ENCODE measurements around the gene ZDHHC7. TPM values are rescaled to one million over a fixed set of nuclear protein-coding genes. Genes with fewer than 3 reads are reported as not detected.
A peak's percentile ranks its signal among the peaks of the same experiment; 100 is the strongest.

Gene ZDHHC7
- total and polyA plus RNA-seq, 5 donors from 2014 or later = 26.0 to 42.6 (median 37.4) TPM

DNA sequence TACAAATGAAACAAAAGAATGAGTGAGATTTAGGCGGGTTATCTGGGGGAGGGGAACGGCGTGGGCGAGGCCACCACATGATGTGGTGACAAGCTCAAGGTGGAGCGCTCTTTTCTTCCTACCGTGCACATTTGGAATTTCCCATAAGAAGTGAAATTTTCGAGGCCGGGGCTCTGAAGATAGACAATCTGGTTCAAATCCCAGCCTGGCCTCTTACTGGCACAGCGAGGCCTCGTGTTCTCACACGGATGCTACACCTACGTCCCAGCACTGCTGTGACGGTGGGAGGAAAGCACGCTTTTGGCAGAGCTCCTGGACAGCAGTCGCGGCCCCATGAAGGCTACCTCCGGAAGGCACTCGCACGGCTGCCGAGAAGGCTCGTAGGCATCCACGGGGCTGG, 25.2 kb downstream of the ZDHHC7 start:
- no peak overlapping the region for H3K27ac ChIP-seq (ENCODE audit: insufficient read depth, low read length, poor library complexity, severe bottlenecking)
- H3K36me3 ChIP-seq (ENCODE audit: control insufficient read depth, insufficient read depth, low read length) = peaks cover 66% of the 10 kb centered on the region
- no peaks in the 10 kb centered on the region for H3K9me3 ChIP-seq (ENCODE audit: control insufficient read depth in 2 of 2, low read length in 2 of 2)
- peaks cover 46% of the 10 kb centered on the region for H3K36me3 Mint-ChIP-seq
- H3K4me1 Mint-ChIP-seq = peaks cover 0 to 21% (median 8%) of the 10 kb centered on the region in 4 donors
- no peaks in the 10 kb centered on the region for H3K27me3 Mint-ChIP-seq
- no peaks in the 10 kb centered on the region for H3K4me1 ChIP-seq (ENCODE audit: control insufficient read depth, insufficient read depth, low read length, poor library complexity, severe bottlenecking)
- H3K9me3 Mint-ChIP-seq = no peaks in the 10 kb centered on the region
- peak overlapping the region; percentile 33 to 82 (median 43) for H3K27ac Mint-ChIP-seq
- DNase-seq = no peak
- ATAC-seq (ENCODE audit: low read depth in 2 of 2) = no peak
- no peaks in the 10 kb centered on the region for H3K27me3 ChIP-seq (ENCODE audit: control insufficient read depth, insufficient read depth, low read length)
- no peak overlapping the region for H3K4me3 Mint-ChIP-seq
- H3K4me3 ChIP-seq (ENCODE audit: low read depth, low read length) = no peak overlapping the region

DNA sequence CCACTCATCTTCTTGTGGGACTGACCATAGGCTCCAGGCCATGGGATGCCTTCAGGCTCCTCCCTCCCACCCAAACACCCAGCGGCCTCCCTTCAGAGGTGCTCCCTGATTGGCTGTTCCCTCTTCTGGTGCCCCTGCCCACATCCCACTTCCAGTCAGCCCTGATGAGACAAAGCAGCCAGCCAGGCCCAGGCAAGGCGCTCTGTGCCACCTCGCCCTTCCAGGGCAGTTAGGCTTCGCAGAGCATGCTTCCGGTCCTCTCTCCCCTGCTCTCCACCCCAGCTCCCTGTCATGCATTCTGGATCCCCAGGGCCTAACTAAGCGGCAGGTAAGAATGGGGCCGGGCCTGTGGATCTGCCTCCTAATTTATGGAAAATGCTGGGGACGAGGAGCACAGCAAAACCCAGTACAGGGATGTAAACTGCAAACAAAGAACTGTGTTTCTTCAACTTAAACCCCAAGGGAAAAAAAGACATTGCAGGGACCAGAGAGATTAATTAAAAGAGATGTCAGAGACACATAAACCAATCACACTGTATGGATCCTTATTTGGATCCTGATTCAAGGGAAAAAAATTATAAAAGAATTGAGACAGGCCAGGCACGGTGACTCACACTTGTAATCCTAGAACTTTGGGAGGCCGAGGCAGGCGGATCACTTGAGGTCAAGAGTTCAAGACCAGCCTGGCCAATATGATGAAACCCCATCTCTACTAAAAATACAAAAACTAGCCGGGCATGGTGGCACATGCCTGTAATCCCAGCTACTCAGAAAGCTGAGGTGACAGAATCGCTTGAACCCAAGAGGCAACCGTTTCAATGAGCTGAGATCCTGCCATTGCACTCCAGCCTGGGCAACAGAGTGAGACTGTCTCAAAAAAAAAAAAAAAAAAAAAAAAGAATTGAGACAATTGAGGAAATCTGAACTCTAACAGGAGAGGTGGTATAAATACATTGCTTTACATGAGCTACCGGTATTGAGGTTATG, 26.0 kb downstream of the ZDHHC7 start:
- ATAC-seq (ENCODE audit: low read depth in 2 of 2) (no peak), DNase-seq (no peak)
- Histone ChIP-seq H3K4me1 (ENCODE audit: control insufficient read depth, insufficient read depth, low read length, poor library complexity, severe bottlenecking) (no peaks in the 10 kb centered on the region), H3K27me3 (ENCODE audit: control insufficient read depth, insufficient read depth, low read length) (no peaks in the 10 kb centered on the region), H3K27ac (ENCODE audit: insufficient read depth, low read length, poor library complexity, severe bottlenecking) (no peak overlapping the region), H3K9me3 (ENCODE audit: control insufficient read depth in 2 of 2, low read length in 2 of 2) (no peaks in the 10 kb centered on the region), H3K4me3 (ENCODE audit: low read depth, low read length) (no peak overlapping the region), H3K36me3 (ENCODE audit: control insufficient read depth, insufficient read depth, low read length) (peaks cover 65% of the 10 kb centered on the region)
- peaks cover 46% of the 10 kb centered on the region for H3K36me3 Mint-ChIP-seq
- H3K4me3 Mint-ChIP-seq = no peak overlapping the region
- peak overlapping the region; percentile 40 to 82 (median 69) for H3K27ac Mint-ChIP-seq
- H3K9me3 Mint-ChIP-seq = no peaks in the 10 kb centered on the region
- peaks cover 0 to 21% (median 8%) of the 10 kb centered on the region in 4 donors for H3K4me1 Mint-ChIP-seq
- H3K27me3 Mint-ChIP-seq = no peaks in the 10 kb centered on the region

DNA sequence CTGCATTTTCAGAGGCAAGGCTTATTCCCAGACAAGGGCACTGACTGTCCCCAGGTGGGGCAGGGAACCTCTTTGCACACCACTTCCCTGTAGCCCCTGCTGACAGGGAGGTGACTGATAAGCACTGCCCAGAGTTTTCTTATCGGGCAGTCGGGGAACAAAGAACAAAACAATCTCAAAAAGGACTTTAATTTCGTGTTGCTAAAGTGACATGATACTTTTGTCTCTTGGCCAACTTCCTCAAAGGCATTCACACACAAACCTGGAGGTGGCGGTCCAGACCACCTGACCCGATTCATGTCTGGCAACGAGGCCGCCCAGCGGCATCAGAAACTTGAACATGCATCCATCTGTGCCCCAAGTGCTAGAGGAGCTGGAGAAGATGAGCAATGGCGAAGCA, 28.9 kb downstream of the ZDHHC7 start:
- Histone ChIP-seq H3K36me3 (ENCODE audit: control insufficient read depth, insufficient read depth, low read length) (peaks cover 56% of the 10 kb centered on the region), H3K4me1 (ENCODE audit: control insufficient read depth, insufficient read depth, low read length, poor library complexity, severe bottlenecking) (no peaks in the 10 kb centered on the region)
- H3K27ac Mint-ChIP-seq = peak overlapping the region in 2 of 3 donors; percentile 68 to 88

DNA sequence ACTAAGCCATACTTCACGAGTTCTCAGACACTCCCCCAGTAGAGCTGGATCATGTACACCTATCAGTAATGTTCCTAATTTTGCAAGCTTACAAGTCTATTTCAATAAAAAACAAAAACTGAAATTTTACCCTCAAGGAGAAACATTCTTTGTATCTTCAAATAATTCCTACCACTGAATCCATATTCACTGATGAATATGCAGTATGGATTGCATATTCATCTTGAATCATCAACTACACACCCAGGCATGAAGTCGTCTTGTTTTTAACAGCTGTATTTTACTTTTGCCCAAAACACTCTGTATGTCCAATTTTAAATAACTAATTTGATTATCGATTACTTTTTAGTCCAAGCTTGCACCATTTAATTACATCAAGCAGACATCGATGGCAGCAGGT, 31.8 kb downstream of the ZDHHC7 start:
- H3K27ac ChIP-seq (ENCODE audit: insufficient read depth, low read length, poor library complexity, severe bottlenecking) = no peak overlapping the region

More for the DNA sequence above, 28.9 kb downstream of the ZDHHC7 start:
- Histone ChIP-seq H3K27ac (ENCODE audit: insufficient read depth, low read length, poor library complexity, severe bottlenecking) (no peak overlapping the region), H3K4me3 (ENCODE audit: low read depth, low read length) (no peak overlapping the region), H3K9me3 (ENCODE audit: control insufficient read depth in 2 of 2, low read length in 2 of 2) (no peaks in the 10 kb centered on the region), H3K27me3 (ENCODE audit: control insufficient read depth, insufficient read depth, low read length) (no peaks in the 10 kb centered on the region)
- Mint-ChIP-seq H3K27me3 (no peaks in the 10 kb centered on the region), H3K36me3 (peaks cover 40% of the 10 kb centered on the region), H3K4me3 (no peak overlapping the region), H3K4me1 (peaks cover 0 to 19% (median 11%) of the 10 kb centered on the region in 4 donors), H3K9me3 (no peaks in the 10 kb centered on the region)
- ATAC-seq (ENCODE audit: low read depth in 2 of 2) (no peak), DNase-seq (no peak)

DNA sequence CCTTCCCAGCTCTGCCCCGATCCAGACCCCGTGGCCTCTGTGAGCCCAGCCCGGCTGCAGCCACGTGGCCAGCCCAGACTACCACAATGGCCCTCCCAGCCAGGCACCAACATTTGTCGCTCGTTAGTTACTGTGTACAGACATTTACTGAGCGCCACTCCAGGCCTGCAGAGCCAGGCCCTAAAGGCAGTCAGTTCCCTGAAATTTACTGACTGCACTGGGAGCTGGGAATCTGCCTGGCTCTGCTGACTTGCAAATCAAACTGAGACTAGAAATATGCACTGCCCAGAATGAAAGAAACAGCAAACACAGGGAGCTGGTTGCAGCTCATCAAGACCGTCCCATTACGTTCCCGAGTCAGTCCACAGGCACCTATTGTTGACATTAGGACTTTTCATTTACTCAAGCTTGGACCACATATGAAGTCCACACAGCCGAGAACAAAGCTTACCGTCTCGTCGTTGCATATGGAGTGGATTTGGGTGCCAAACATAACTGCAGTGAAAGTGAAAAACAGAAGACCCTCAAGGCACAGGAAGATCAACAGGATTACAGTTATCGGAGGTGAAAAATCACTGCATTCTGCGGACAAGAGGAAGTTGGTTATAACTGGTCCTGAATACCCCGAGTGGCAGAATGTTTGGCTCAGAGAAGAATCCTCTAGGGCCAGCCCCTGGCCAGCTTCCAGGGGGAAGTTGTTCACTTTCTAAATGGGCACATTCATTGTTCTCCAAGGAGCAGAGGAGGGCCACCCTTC, 34.5 kb downstream of the ZDHHC7 start:
- DNase-seq (no peak), ATAC-seq (ENCODE audit: low read depth in 2 of 2) (no peak)
- Mint-ChIP-seq H3K4me1 (peaks cover 0 to 4% (median under 1%) of the 10 kb centered on the region in 4 donors), H3K9me3 (no peaks in the 10 kb centered on the region), H3K36me3 (peaks cover 48% of the 10 kb centered on the region), H3K4me3 (no peak overlapping the region), H3K27ac (no peak overlapping the region), H3K27me3 (no peaks in the 10 kb centered on the region)
- H3K4me1 ChIP-seq (ENCODE audit: control insufficient read depth, insufficient read depth, low read length, poor library complexity, severe bottlenecking) = no peaks in the 10 kb centered on the region
- H3K36me3 ChIP-seq (ENCODE audit: control insufficient read depth, insufficient read depth, low read length) = peaks cover 59% of the 10 kb centered on the region
- H3K4me3 ChIP-seq (ENCODE audit: low read depth, low read length) = no peak overlapping the region
- H3K9me3 ChIP-seq (ENCODE audit: control insufficient read depth in 2 of 2, low read length in 2 of 2) = no peaks in the 10 kb centered on the region
- H3K27ac ChIP-seq (ENCODE audit: insufficient read depth, low read length, poor library complexity, severe bottlenecking) = no peak overlapping the region
- H3K27me3 ChIP-seq (ENCODE audit: control insufficient read depth, insufficient read depth, low read length) = no peaks in the 10 kb centered on the region

More for the DNA sequence above, 31.8 kb downstream of the ZDHHC7 start:
- Mint-ChIP-seq H3K27ac (no peak overlapping the region), H3K9me3 (no peaks in the 10 kb centered on the region), H3K4me3 (no peak overlapping the region), H3K4me1 (peaks cover 0 to 4% (median 2%) of the 10 kb centered on the region in 4 donors), H3K36me3 (peaks cover 46% of the 10 kb centered on the region), H3K27me3 (no peaks in the 10 kb centered on the region)
- Histone ChIP-seq H3K27me3 (ENCODE audit: control insufficient read depth, insufficient read depth, low read length) (no peaks in the 10 kb centered on the region), H3K9me3 (ENCODE audit: control insufficient read depth in 2 of 2, low read length in 2 of 2) (no peaks in the 10 kb centered on the region), H3K4me1 (ENCODE audit: control insufficient read depth, insufficient read depth, low read length, poor library complexity, severe bottlenecking) (no peaks in the 10 kb centered on the region), H3K4me3 (ENCODE audit: low read depth, low read length) (no peak overlapping the region), H3K36me3 (ENCODE audit: control insufficient read depth, insufficient read depth, low read length) (peaks cover 70% of the 10 kb centered on the region)
- no peak for DNase-seq
- no peak for ATAC-seq (ENCODE audit: low read depth in 2 of 2)

DNA sequence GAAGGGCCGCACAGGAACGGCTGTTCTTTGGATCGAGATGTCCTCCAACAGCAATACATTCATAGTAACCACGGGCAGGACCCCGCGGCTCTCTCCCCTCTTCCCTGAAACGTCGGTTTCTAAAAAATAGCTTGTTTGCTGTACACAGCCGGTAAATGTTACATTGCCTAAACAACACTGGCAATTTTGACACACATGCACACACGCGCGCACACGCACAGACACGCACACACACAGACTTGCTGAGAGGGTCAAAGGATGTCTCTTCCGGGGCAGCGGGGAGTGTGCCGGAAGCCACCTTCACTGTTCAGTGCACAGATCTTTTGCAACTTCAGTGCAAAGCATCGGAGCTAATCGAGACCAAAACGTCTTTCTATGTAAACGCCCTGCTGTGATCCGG, 35.8 kb downstream of the ZDHHC7 start:
- ATAC-seq (ENCODE audit: low read depth in 2 of 2) (no peak), DNase-seq (no peak)
- H3K4me1 ChIP-seq (ENCODE audit: control insufficient read depth, insufficient read depth, low read length, poor library complexity, severe bottlenecking) = no peaks in the 10 kb centered on the region
- no peak overlapping the region for H3K4me3 ChIP-seq (ENCODE audit: low read depth, low read length)
- Mint-ChIP-seq H3K4me1 (peaks cover 2 to 4% (median 3%) of the 10 kb centered on the region in 4 donors), H3K4me3 (no peak overlapping the region), H3K27ac (no peak overlapping the region), H3K36me3 (peaks cover 41% of the 10 kb centered on the region), H3K9me3 (no peaks in the 10 kb centered on the region), H3K27me3 (peaks cover under 1% of the 10 kb centered on the region)
- H3K36me3 ChIP-seq (ENCODE audit: control insufficient read depth, insufficient read depth, low read length) = peaks cover 46% of the 10 kb centered on the region
- H3K9me3 ChIP-seq (ENCODE audit: control insufficient read depth in 2 of 2, low read length in 2 of 2) = no peaks in the 10 kb centered on the region
- no peak overlapping the region for H3K27ac ChIP-seq (ENCODE audit: insufficient read depth, low read length, poor library complexity, severe bottlenecking)
- H3K27me3 ChIP-seq (ENCODE audit: control insufficient read depth, insufficient read depth, low read length) = no peaks in the 10 kb centered on the region

DNA sequence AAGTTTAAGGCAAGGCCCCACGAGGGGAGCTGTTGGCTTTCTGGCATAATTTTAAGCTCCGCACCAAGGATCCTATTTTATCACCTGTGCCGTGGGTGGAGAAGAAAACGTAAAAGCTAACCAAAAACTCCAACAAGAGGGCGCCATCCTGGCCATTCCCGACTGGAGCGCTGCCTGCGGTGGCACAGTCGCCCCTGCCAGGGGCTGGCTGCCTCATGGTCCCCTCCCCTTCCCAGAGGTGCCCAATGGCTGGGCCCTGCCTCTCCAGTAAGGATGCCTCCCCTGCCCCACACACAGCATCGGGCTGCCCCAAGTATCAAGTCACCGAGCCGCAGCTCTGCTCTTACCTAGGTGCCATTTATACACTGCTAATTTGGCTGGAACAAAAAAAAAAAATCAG, 36.3 kb downstream of the ZDHHC7 start:
- Histone ChIP-seq H3K4me1 (ENCODE audit: control insufficient read depth, insufficient read depth, low read length, poor library complexity, severe bottlenecking) (no peaks in the 10 kb centered on the region), H3K36me3 (ENCODE audit: control insufficient read depth, insufficient read depth, low read length) (peaks cover 46% of the 10 kb centered on the region), H3K27ac (ENCODE audit: insufficient read depth, low read length, poor library complexity, severe bottlenecking) (no peak overlapping the region), H3K4me3 (ENCODE audit: low read depth, low read length) (no peak overlapping the region), H3K9me3 (ENCODE audit: control insufficient read depth in 2 of 2, low read length in 2 of 2) (no peaks in the 10 kb centered on the region), H3K27me3 (ENCODE audit: control insufficient read depth, insufficient read depth, low read length) (no peaks in the 10 kb centered on the region)
- ATAC-seq (ENCODE audit: low read depth in 2 of 2) (no peak), DNase-seq (no peak)
- peaks cover 4 to 5% (median 5%) of the 10 kb centered on the region in 4 donors for H3K4me1 Mint-ChIP-seq
- H3K27me3 Mint-ChIP-seq = peaks cover 4% of the 10 kb centered on the region
- H3K36me3 Mint-ChIP-seq = peaks cover 41% of the 10 kb centered on the region
- no peak overlapping the region for H3K27ac Mint-ChIP-seq
- H3K9me3 Mint-ChIP-seq = no peaks in the 10 kb centered on the region
- no peak overlapping the region for H3K4me3 Mint-ChIP-seq
